KMS-11 (cell line): ENCODE data around the gene DSCAML1.

Experiments used
- H2AFZ ChIP-seq: fragments of 200-600 bp; sonication (generic); 2 replicates; pipeline ENCODE4 v1.6.1; 2016; ENCODE audit warnings: antibody characterized with exemption, mixed run types, low read depth
- H3K27ac ChIP-seq: fragments of 200-600 bp; sonication (generic); 2 replicates; pipeline ENCODE4 v1.6.1; 2016; ENCODE audit warnings: mild to moderate bottlenecking, mixed run types
- H3K27me3 ChIP-seq: fragments of 200-600 bp; sonication (generic); 2 replicates; pipeline ENCODE4 v1.6.1; 2017; ENCODE audit warnings: mild to moderate bottlenecking, low read depth, mixed run types, moderate library complexity; ENCODE audit not compliant: insufficient read depth
- H3K36me3 ChIP-seq: fragments of 200-600 bp; sonication (generic); 2 replicates; pipeline ENCODE4 v1.6.1; 2017; ENCODE audit warnings: mild to moderate bottlenecking, mixed run types; ENCODE audit not compliant: insufficient read depth
- H3K4me1 ChIP-seq: fragments of 200-600 bp; sonication (generic); 2 replicates; pipeline ENCODE4 v1.6.1; 2016; ENCODE audit warnings: mild to moderate bottlenecking, low read depth, mixed run types; ENCODE audit not compliant: poor library complexity, severe bottlenecking
- H3K4me2 ChIP-seq: fragments of 200-600 bp; sonication (generic); 2 replicates; pipeline ENCODE4 v1.7.0; 2016; ENCODE audit warnings: mild to moderate bottlenecking, mixed run types
- H3K4me3 ChIP-seq: fragments of 200-600 bp; sonication (generic); IDR thresholded peaks from 2 replicates; pipeline ENCODE4 v1.6.1; 2017; ENCODE audit warnings: low read depth, low read length, mixed read lengths; ENCODE audit not compliant: insufficient read depth
- H3K79me2 ChIP-seq: fragments of 200-600 bp; sonication (generic); 2 replicates; pipeline ENCODE4 v1.6.1; 2016; ENCODE audit warnings: low read depth, mixed run types; ENCODE audit not compliant: insufficient read depth
- H3K9ac ChIP-seq: fragments of 200-600 bp; sonication (generic); 2 replicates; pipeline ENCODE4 v1.6.1; 2016; ENCODE audit warnings: mild to moderate bottlenecking, mixed run types
- H4K20me1 ChIP-seq: fragments of 200-600 bp; sonication (generic); 2 replicates; pipeline ENCODE4 v1.6.1; 2016; ENCODE audit warnings: mild to moderate bottlenecking, mixed run types; ENCODE audit not compliant: insufficient read depth
- TF ChIP-seq, protein P1 (sequence below): fragments of 200-600 bp; sonication (generic); conservative IDR thresholded peaks from 2 replicates; pipeline ENCODE4 v1.6.1; 2017; ENCODE audit warnings: low read depth, mild to moderate bottlenecking, antibody characterized with exemption, low read length, moderate library complexity, mixed read lengths

The DSCAML1 gene

GRCh38 chr11:117419482-117420142, 377.4 kb downstream of the DSCAML1 start:
- Histone ChIP-seq H3K4me2 (no peak overlapping the region), H3K4me3 (no peak overlapping the region), H4K20me1 (no peaks in the 10 kb centered on the region), H3K4me1 (no peaks in the 10 kb centered on the region), H2AFZ (no peak overlapping the region), H3K9ac (no peak overlapping the region), H3K27ac (no peak overlapping the region), H3K36me3 (no peaks in the 10 kb centered on the region), H3K27me3 (no peaks in the 10 kb centered on the region), H3K79me2 (no peaks in the 10 kb centered on the region)
- TF ChIP-seq, protein P1, sequence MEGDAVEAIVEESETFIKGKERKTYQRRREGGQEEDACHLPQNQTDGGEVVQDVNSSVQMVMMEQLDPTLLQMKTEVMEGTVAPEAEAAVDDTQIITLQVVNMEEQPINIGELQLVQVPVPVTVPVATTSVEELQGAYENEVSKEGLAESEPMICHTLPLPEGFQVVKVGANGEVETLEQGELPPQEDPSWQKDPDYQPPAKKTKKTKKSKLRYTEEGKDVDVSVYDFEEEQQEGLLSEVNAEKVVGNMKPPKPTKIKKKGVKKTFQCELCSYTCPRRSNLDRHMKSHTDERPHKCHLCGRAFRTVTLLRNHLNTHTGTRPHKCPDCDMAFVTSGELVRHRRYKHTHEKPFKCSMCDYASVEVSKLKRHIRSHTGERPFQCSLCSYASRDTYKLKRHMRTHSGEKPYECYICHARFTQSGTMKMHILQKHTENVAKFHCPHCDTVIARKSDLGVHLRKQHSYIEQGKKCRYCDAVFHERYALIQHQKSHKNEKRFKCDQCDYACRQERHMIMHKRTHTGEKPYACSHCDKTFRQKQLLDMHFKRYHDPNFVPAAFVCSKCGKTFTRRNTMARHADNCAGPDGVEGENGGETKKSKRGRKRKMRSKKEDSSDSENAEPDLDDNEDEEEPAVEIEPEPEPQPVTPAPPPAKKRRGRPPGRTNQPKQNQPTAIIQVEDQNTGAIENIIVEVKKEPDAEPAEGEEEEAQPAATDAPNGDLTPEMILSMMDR: no peak

GRCh38 chr11:117418737-117419481, 378.1 kb downstream of the DSCAML1 start:
- no peak overlapping the region for H3K4me3 ChIP-seq
- H4K20me1 ChIP-seq: no peaks in the 10 kb centered on the region
- no peaks in the 10 kb centered on the region for H3K36me3 ChIP-seq
- H3K9ac ChIP-seq: no peak overlapping the region
- TF ChIP-seq, protein P1: no peak
- no peak overlapping the region for H2AFZ ChIP-seq
- no peak overlapping the region for H3K4me2 ChIP-seq
- no peak overlapping the region for H3K27ac ChIP-seq
- no peaks in the 10 kb centered on the region for H3K4me1 ChIP-seq
- H3K79me2 ChIP-seq: no peaks in the 10 kb centered on the region
- H3K27me3 ChIP-seq: no peaks in the 10 kb centered on the region

DNA sequence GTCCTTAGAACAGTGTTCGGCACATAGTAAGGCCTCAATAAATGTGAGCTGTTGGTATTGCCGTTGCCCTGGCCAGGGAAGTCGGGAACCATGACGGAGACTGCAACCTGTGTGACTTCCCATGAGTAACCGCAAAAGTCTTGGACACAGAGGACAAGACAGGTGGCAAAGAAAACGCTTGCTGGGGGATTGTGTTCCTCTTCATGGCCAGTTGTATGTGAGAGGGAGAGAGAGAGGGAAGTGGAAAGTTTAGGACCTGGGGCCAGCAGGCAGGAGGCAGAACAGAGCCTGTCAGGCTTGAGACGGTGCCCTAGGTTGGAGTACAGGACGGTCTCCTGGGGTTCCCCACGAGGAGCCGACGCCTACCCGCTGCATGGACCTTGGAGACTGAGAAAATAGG, 379.2 kb downstream of the DSCAML1 start:
- Histone ChIP-seq H3K4me2 (no peak overlapping the region), H2AFZ (no peak overlapping the region), H3K27me3 (no peaks in the 10 kb centered on the region), H3K27ac (no peak overlapping the region), H3K4me1 (no peaks in the 10 kb centered on the region), H3K9ac (no peak overlapping the region), H4K20me1 (no peaks in the 10 kb centered on the region), H3K36me3 (no peaks in the 10 kb centered on the region), H3K4me3 (no peak overlapping the region), H3K79me2 (no peaks in the 10 kb centered on the region)
- TF ChIP-seq, protein P1: no peak

GRCh38 chr11:117417342-117417741, 379.7 kb downstream of the DSCAML1 start:
- Histone ChIP-seq H3K27me3 (no peaks in the 10 kb centered on the region), H2AFZ (no peak overlapping the region), H3K4me1 (no peaks in the 10 kb centered on the region), H3K4me2 (no peak overlapping the region), H3K27ac (no peak overlapping the region), H3K36me3 (no peaks in the 10 kb centered on the region), H3K79me2 (no peaks in the 10 kb centered on the region), H4K20me1 (no peaks in the 10 kb centered on the region), H3K4me3 (no peak overlapping the region), H3K9ac (no peak overlapping the region)
- TF ChIP-seq, protein P1: no peak
